GM12878 (cell line): ENCODE data around the gene ZNF146. TPM values are rescaled to one million over a fixed set of nuclear protein-coding genes. Genes with fewer than 3 reads are reported as not detected.

Source experiments
- ATAC-seq: fragments of 200-7000 bp; cut with Tn5 transposase; 3 replicates; pipeline ENCODE4 v1.9.1; 2020; ENCODE audit warnings: mild to moderate bottlenecking, moderate library complexity
- Bru-seq: library from RNA; stranded (reverse); fragments of 400-500 nt; gene quantifications from one replicate; lab custom pipeline; 2021; lab: Mats Ljungman, UMichigan
- BruChase-seq, 2 experiments: library from RNA; stranded (reverse); fragments of 400-500 nt; gene quantifications; one replicate each; lab custom pipeline; 2021; lab: Mats Ljungman, UMichigan
- BruUV-seq: library from RNA; stranded (reverse); fragments of 400-500 nt; replicated peaks from 2 replicates; lab custom pipeline; 2021; lab: Mats Ljungman, UMichigan
- CTCF ChIA-PET: fragments of 300-600 bp; sonication (Branson Sonifier 250); formaldehyde crosslinking; extraction: SDS; loops from one replicate; lab custom pipeline; 2021; ENCODE audit warnings: inconsistent platforms; lab: Yijun Ruan, JAX
- POLR2A ChIA-PET: fragments of 350-600 bp; formaldehyde crosslinking; extraction: SDS; loops from one replicate; lab custom pipeline; 2021; ENCODE audit warnings: inconsistent platforms; lab: Charles Lee
- RAD21 ChIA-PET: fragments of 300-600 bp; sonication (Branson Sonifier 250); formaldehyde crosslinking; loops from one replicate; lab custom pipeline; 2023; ENCODE audit warnings: antibody characterized with exemption; ENCODE audit not compliant: unreplicated experiment; lab: Charles Lee
- SMC1A ChIA-PET: fragments of 300-600 bp; sonication (Branson Sonifier 250); formaldehyde crosslinking; loops from one replicate; lab custom pipeline; 2023; ENCODE audit not compliant: unreplicated experiment, uncharacterized antibody; lab: Charles Lee
- DNase-seq: peaks from one replicate; pipeline ENCODE4 v3.0.0-alpha.2; 2011; ENCODE audit warnings: low read depth, low spot score
- FAIRE-seq: peaks from 3 replicates; lab custom pipeline; 2011; peaks lifted over from hg19 to GRCh38; lab: Jason Lieb, UNC
- H2AFZ ChIP-seq: 2 replicates; pipeline ENCODE4 v1.6.0; 2011; ENCODE audit warnings: low read depth, low read length, control low read depth; ENCODE audit not compliant: control insufficient read depth
- H3K27ac ChIP-seq: 2 replicates; pipeline ENCODE4 v1.5.1; 2011; ENCODE audit warnings: control low read depth; ENCODE audit not compliant: control insufficient read depth, insufficient read depth
- H3K27me3 ChIP-seq, 2 experiments: replicated peaks in 1 of 2; 2 replicates each; pipeline versions ENCODE4 v1.6.0 to v1.6.1; 2011; ENCODE audit warnings: low read length in 1 of 2; ENCODE audit not compliant: control insufficient read depth in 2 of 2, insufficient read depth in 2 of 2
- H3K36me3 ChIP-seq, 2 experiments: 2 replicates each; pipeline ENCODE4 v1.5.1; 2011; ENCODE audit warnings: low read length in 1 of 2; ENCODE audit not compliant: control insufficient read depth in 2 of 2, insufficient read depth in 2 of 2
- H3K4me1 ChIP-seq: 2 replicates; pipeline ENCODE4 v1.6.1; 2011; ENCODE audit warnings: mild to moderate bottlenecking, low read length, moderate library complexity, mixed read lengths; ENCODE audit not compliant: control insufficient read depth, insufficient read depth
- H3K4me2 ChIP-seq: 2 replicates; pipeline ENCODE4 v1.6.0; 2011; ENCODE audit warnings: control low read depth; ENCODE audit not compliant: control insufficient read depth, insufficient read depth
- H3K4me3 ChIP-seq: fragments of 200-600 bp; sonication (generic); 2 replicates; pipeline ENCODE4 v1.5.1; 2016
- H3K79me2 ChIP-seq: 2 replicates; pipeline ENCODE4 v1.6.0; 2011; ENCODE audit warnings: low read length; ENCODE audit not compliant: control insufficient read depth, insufficient read depth
- H3K9ac ChIP-seq: 2 replicates; pipeline ENCODE4 v1.8.0; 2011; ENCODE audit warnings: low read length, control low read depth, mixed read lengths; ENCODE audit not compliant: control insufficient read depth, insufficient read depth
- H3K9me3 ChIP-seq: replicated peaks from 3 replicates; pipeline ENCODE4 v1.5.1; 2011; ENCODE audit warnings: mild to moderate bottlenecking, low read length; ENCODE audit not compliant: control insufficient read depth, insufficient read depth
- H4K20me1 ChIP-seq: 2 replicates; pipeline ENCODE4 v1.6.0; 2011; ENCODE audit not compliant: control insufficient read depth, insufficient read depth
- ASH2L ChIP-seq: fragments of 300-600, 200-600 bp; sonication (generic); IDR thresholded peaks from 2 replicates; pipeline ENCODE4 v1.6.1; 2017; ENCODE audit warnings: low read depth, mild to moderate bottlenecking, borderline replicate concordance
- E2F8 ChIP-seq: fragments of 450-650 bp; IDR thresholded peaks from 2 replicates; pipeline ENCODE4 v1.6.1; 2018; ENCODE audit warnings: mild to moderate bottlenecking, low read depth, moderate library complexity; ENCODE audit not compliant: partially characterized antibody
- E4F1 ChIP-seq: fragments of 450-650 bp; IDR thresholded peaks from 2 replicates; pipeline ENCODE4 v1.6.1; 2018; ENCODE audit warnings: borderline replicate concordance, mild to moderate bottlenecking; ENCODE audit not compliant: partially characterized antibody
- MTA3 ChIP-seq: IDR thresholded peaks from 2 replicates; pipeline ENCODE4 v1.6.1; 2012; ENCODE audit warnings: low read length, inconsistent platforms, borderline replicate concordance
- NBN ChIP-seq: fragments of 450-650 bp; IDR thresholded peaks from 2 replicates; pipeline ENCODE4 v1.6.1; 2016
- PAX5 ChIP-seq: IDR thresholded peaks from 2 replicates; pipeline ENCODE4 v1.6.1; 2011; ENCODE audit warnings: low read depth, low read length, borderline replicate concordance
- PAX8 ChIP-seq: fragments of 450-650 bp; IDR thresholded peaks from 2 replicates; pipeline ENCODE4 v1.6.1; 2017; ENCODE audit warnings: mild to moderate bottlenecking, moderate library complexity
- POU2F2 ChIP-seq: IDR thresholded peaks from 3 replicates; pipeline ENCODE4 v1.6.1; 2011; ENCODE audit warnings: low read depth, mild to moderate bottlenecking, low read length, borderline replicate concordance
- SMAD1 ChIP-seq: fragments of 450-650 bp; IDR thresholded peaks from 2 replicates; pipeline ENCODE4 v1.6.1; 2018; ENCODE audit warnings: mild to moderate bottlenecking, low read depth; ENCODE audit not compliant: partially characterized antibody
- ZNF207 ChIP-seq: fragments of 450-650 bp; IDR thresholded peaks from 2 replicates; pipeline ENCODE4 v1.6.1; 2014; ENCODE audit warnings: antibody characterized with exemption, mild to moderate bottlenecking, borderline replicate concordance
- WGBS: methylation state at CpG from one replicate; pipeline ENCODE4 v1.1.6; 2016; ENCODE audit warnings: low lambda C conversion rate; ENCODE audit not compliant: insufficient replicate concordance, insufficient coverage; ENCODE audit errors: missing lambda C conversion rate; 5-methylcytosine and 5-hydroxymethylcytosine counted together
- in situ Hi-C: fragments of 300-500 bp; cut with MboI; formaldehyde crosslinking; loops from 9 replicates; pipeline ENCODE4 v1.14.3; 2018; ENCODE audit warnings: mixed read lengths
- intact Hi-C: fragments of 100-400 bp; cut with micrococcal nuclease; formaldehyde crosslinking; loops from one replicate; pipeline ENCODE4 v1.14.2; 2022; ENCODE audit not compliant: unreplicated experiment
- long read RNA-seq, 2 experiments: library from polyadenylated mRNA; unstranded; transcript quantifications; one replicate each; pipeline ENCODE4 v2.0.0, GENCODE V29; 2019 to 2020
- polyA minus RNA-seq, 3 experiments: library from RNA; depleted of rRNA, polyadenylated mRNA; stranded (reverse); fragments of >200 nt; gene quantifications; 2 replicates each; pipeline ENCODE4 v1.2.3, GENCODE V29; 2011
- polyA plus RNA-seq, 11 experiments: library from polyadenylated mRNA; depleted of rRNA in 4 of 11; unstranded in 6 of 11; stranded (reverse) in 5 of 11; fragments of >200 nt; fragmentation: Nextera tagmentation in 4 of 11; fragmentation: Illumina TruSeq in 1 of 11; extraction: Ambion mirVana in 4 of 11; extraction: Trizol in 1 of 11; gene quantifications; 1 replicate in 1 of 11; 2 replicates in 10 of 11; pipeline versions ENCODE4 v1.2.1 to v1.2.3, GENCODE V29; 2011 to 2016; ENCODE audit warnings: inconsistent platforms in 2 of 11, missing spikeins in 2 of 11, low read depth in 1 of 11
- total RNA-seq, 4 experiments: library from RNA; depleted of rRNA in 3 of 4; stranded (reverse); fragments of >200 nt in 3 of 4; fragmentation: Illumina TruSeq in 1 of 4; extraction: Trizol in 1 of 4; gene quantifications; 2 replicates each; pipeline versions ENCODE4 v1.2.1 to v1.2.3, GENCODE V29; 2013 to 2021

Gene ZNF146
- total RNA-seq (2013; cell fraction: nucleolus; rRNA removed): 139 and 151 TPM in 2 replicates
- total RNA-seq (2014; rRNA removed): 63.5 and 73.6 TPM in 2 replicates
- total RNA-seq (2014; rRNA removed; fragmentation: Illumina TruSeq; extraction: Trizol): 110 and 112 TPM in 2 replicates
- total RNA-seq (2021): 60.4 and 61.0 TPM in 2 replicates
- 29.4 TPM for polyA plus RNA-seq (2011; ENCODE audit: low read depth)
- 80.3 and 128 TPM in 2 replicates for polyA plus RNA-seq (2011; rRNA removed)
- polyA plus RNA-seq (2011; cell fraction: cytosol; rRNA removed): 30.1 and 41.4 TPM in 2 replicates
- 23.7 and 24.9 TPM in 2 replicates for polyA plus RNA-seq (2011; cell fraction: nucleus; rRNA removed)
- 32.6 and 56.3 TPM in 2 replicates for polyA plus RNA-seq (2012)
- polyA plus RNA-seq (2014; fragmentation: Illumina TruSeq; extraction: Trizol): 115 and 152 TPM in 2 replicates
- 10 to 100 TPM; 20.0 to 37.8 TPM for polyA plus RNA-seq (2014; fragmentation: Nextera tagmentation; extraction: Ambion mirVana)
- 47.8 and 52.6 TPM in 2 replicates for polyA plus RNA-seq (2014; rRNA removed)
- polyA plus RNA-seq (2016; fragmentation: Nextera tagmentation; extraction: Ambion mirVana): 10 to 100 TPM; 79.0 to 83.0 TPM
- polyA minus RNA-seq (2011; rRNA and poly(A)+ RNA removed): 49.5 and 65.4 TPM in 2 replicates
- polyA minus RNA-seq (2011; cell fraction: cytosol; rRNA and poly(A)+ RNA removed): 29.0 and 29.9 TPM in 2 replicates
- 15.4 and 21.0 TPM in 2 replicates for polyA minus RNA-seq (2011; cell fraction: nucleus; rRNA and poly(A)+ RNA removed)
- percentile 93 among the genes with signal in this experiment for Bru-seq, nascent RNA
- percentile 97 among the genes with signal in this experiment for BruChase-seq, experiment 1, labeled RNA remaining after a 6-hour chase
- percentile 98 among the genes with signal in this experiment for BruChase-seq, experiment 2, labeled RNA remaining after a 2-hour chase
- long read RNA-seq, experiment 1, transcript ZNF146-201 (4 exons, 3,326 nt): major isoform, 7 of 29 reads
- long read RNA-seq, experiment 1, transcript ZNF146-202 (3 exons, 3,780 nt): major isoform, 7 of 29 reads
- long read RNA-seq, experiment 1, transcript ZNF146-205 (3 exons, 533 nt): minor isoform, 6 of 29 reads
- long read RNA-seq, experiment 1, partial matches to known transcripts: 1 of 29 reads
- long read RNA-seq, experiment 1, other reads (novel, unspliced or antisense): 8 of 29 reads
- long read RNA-seq, experiment 2, transcript ZNF146-201 (4 exons, 3,326 nt): major isoform, 46 of 164 reads
- long read RNA-seq, experiment 2, transcript ZNF146-202 (3 exons, 3,780 nt): minor isoform, 43 of 164 reads
- long read RNA-seq, experiment 2, transcript ZNF146-205 (3 exons, 533 nt): minor isoform, 21 of 164 reads
- long read RNA-seq, experiment 2, partial matches to known transcripts: 21 of 164 reads
- long read RNA-seq, experiment 2, other reads (novel, unspliced or antisense): 32 of 164 reads

GRCh38 chr19:36214386-36215275 lies at the start of gene ZNF146, which contains the start of gene ZNF565:
Gene ZNF146, plus strand, starts transcription at chr19:36215106. Its CDS starts 21,335 bp downstream, at chr19:36236441.
Gene ZNF565, minus strand, starts transcription at chr19:36214665. Its CDS starts 12,680 bp downstream, at chr19:36201985.
- SMC1A ChIA-PET: interaction anchor here (0.6 to 2.0 kb wide), 10 partner anchors 9 to 306 kb away, joined by 3 to 11 read pairs (median 3); partner anchors contain the start of genes POLR2I, TBCB and ZNF566
- Histone ChIP-seq H3K27ac (peak within 1 kb of the TSS; percentile 90), H3K4me2 (peak within 1 kb of the TSS; percentile 98), H2AFZ (peak within 1 kb of the TSS; percentile 98), H3K4me1 (no peaks in the 10 kb centered on the region; the same call in 1 of the 2 replicates), H3K79me2 (peaks cover 42% of the 10 kb centered on the region), H4K20me1 (no peaks in the 10 kb centered on the region), H3K4me3 (peak within 1 kb of the TSS; percentile 78), H3K9ac (peak within 1 kb of the TSS; percentile 86), H3K9me3 (peaks cover 2% of the 10 kb centered on the region; the same call in 1 of the 3 replicates), H3K36me3 (peaks cover 0 to 5% of the 10 kb centered on the region in 2 experiments; a peak in 2 of 4 replicates), H3K27me3 (no peaks in the 10 kb centered on the region)
- POLR2A ChIA-PET: interaction anchor here (0.5 to 1.7 kb wide), 10 partner anchors 10 to 1103 kb away, joined by 3 to 8 read pairs (median 4); partner anchors contain the start of genes POLR2I, TBCB, ZNF383 and ZNF566
- DNase-seq (peak; percentile 96), FAIRE-seq (peak; percentile 99), ATAC-seq (peak; percentile 94)
- CTCF ChIA-PET: interaction anchor here (1.0 to 1.3 kb wide), 4 partner anchors 10 to 636 kb away, joined by 3 to 6 read pairs (median 3); no protein-coding TSS in a partner anchor
- intact Hi-C loops: loop anchor here (2.0 to 10.0 kb wide), 2 partner anchors 100 to 1000 kb away; partner anchors contain the start of genes POLR2I, TBCB, ZNF383 and ZNF585B
- RAD21 ChIA-PET: interaction anchor here (0.6 to 1.5 kb wide), 7 partner anchors 11 to 1003 kb away, joined by 3 to 7 read pairs (median 3); partner anchors contain the start of genes THAP8 and ZFP14
- WGBS: 2% methylated on average over 73 of the region's 73 CpGs
- no TSS peak for BruUV-seq
- in situ Hi-C loops: no loop called here
- TF ChIP-seq PAX8 (no peak), ASH2L (no peak), E4F1 (no peak), MTA3 (no peak), NBN (peak; percentile 95), E2F8 (no peak), PAX5 (peak; percentile 31; the same call in 1 of the 2 replicates), ZNF207 (peak; percentile 89; the same call in 1 of the 2 replicates), SMAD1 (peak; percentile 70), POU2F2 (no peak; the same call in 2 of the 3 replicates)
